CD8-positive, alpha-beta memory T cell (primary cell): Measurements from ENCODE around the gene CDC34. TPM values are rescaled to one million over a fixed set of nuclear protein-coding genes. Genes with fewer than 3 reads are reported as not detected.
"Not testable (repeated sequence)": the region's sequence is repeated elsewhere in the genome, so short reads cannot be mapped to it uniquely, and the experiment has no call there.

Source experiments
- CTCF ChIA-PET: fragments of 350-600 bp; sonication (Branson Sonifier 250); formaldehyde crosslinking; loops from one replicate; lab custom pipeline; 2021; ENCODE audit warnings: antibody characterized with exemption; lab: Charles Lee
- POLR2A ChIA-PET: fragments of 350-600 bp; sonication (Branson Sonifier 250); formaldehyde crosslinking; loops from one replicate; lab custom pipeline; 2021; ENCODE audit warnings: antibody characterized with exemption; lab: Charles Lee
- DNase-seq, 5 donors: peaks; one replicate each; pipeline versions ENCODE4 v3.0.0 to v3.0.0-alpha.2; 2020 to 2022; ENCODE audit warnings: mixed read lengths in 1 of 5
- H3K27ac ChIP-seq: one replicate; pipeline ENCODE4 v1.7.0; 2013; ENCODE audit warnings: low read depth, mild to moderate bottlenecking, low read length, moderate library complexity
- H3K27me3 ChIP-seq: 2 replicates; pipeline ENCODE4 v1.7.0; 2013; ENCODE audit warnings: low read length, mild to moderate bottlenecking; ENCODE audit not compliant: insufficient read depth, poor library complexity, severe bottlenecking
- H3K36me3 ChIP-seq: 2 replicates; pipeline ENCODE4 v1.7.0; 2013; ENCODE audit warnings: mild to moderate bottlenecking, low read length, moderate library complexity; ENCODE audit not compliant: insufficient read depth
- H3K4me1 ChIP-seq: 2 replicates; pipeline ENCODE4 v1.7.0; 2013; ENCODE audit warnings: mild to moderate bottlenecking, low read length, moderate library complexity; ENCODE audit not compliant: insufficient read depth
- H3K4me3 ChIP-seq: 2 replicates; pipeline ENCODE4 v1.7.0; 2013; ENCODE audit warnings: mild to moderate bottlenecking, low read length
- H3K9me3 ChIP-seq: 2 replicates; pipeline ENCODE4 v1.7.0; 2013; ENCODE audit warnings: mild to moderate bottlenecking, low read length
- H3K27ac Mint-ChIP-seq, 8 donors: one replicate each; pipeline ENCODE4 v1.8.0; 2020 to 2021; ENCODE audit warnings: mixed read lengths in 8 of 8, mild to moderate bottlenecking in 6 of 8, inconsistent platforms in 3 of 8, moderate library complexity in 3 of 8
- H3K27me3 Mint-ChIP-seq, 2 donors: one replicate each; pipeline ENCODE4 v1.8.0; 2020 to 2021; ENCODE audit warnings: mixed read lengths in 2 of 2, mild to moderate bottlenecking in 1 of 2, moderate library complexity in 1 of 2
- H3K36me3 Mint-ChIP-seq, 3 donors: one replicate each; pipeline ENCODE4 v1.8.0; 2020 to 2021; ENCODE audit warnings: mixed read lengths in 3 of 3, inconsistent platforms in 1 of 3, mild to moderate bottlenecking in 1 of 3
- H3K4me1 Mint-ChIP-seq, 3 donors: one replicate each; pipeline ENCODE4 v1.8.0; 2020 to 2021; ENCODE audit warnings: mixed read lengths in 3 of 3, inconsistent platforms in 1 of 3, mild to moderate bottlenecking in 1 of 3
- H3K4me3 Mint-ChIP-seq, 7 donors: one replicate each; pipeline ENCODE4 v1.8.0; 2020 to 2021; ENCODE audit warnings: mixed read lengths in 7 of 7, mild to moderate bottlenecking in 6 of 7, moderate library complexity in 4 of 7, inconsistent platforms in 2 of 7
- H3K9me3 Mint-ChIP-seq, 5 donors: one replicate each; pipeline ENCODE4 v1.8.0; 2020 to 2022; ENCODE audit warnings: mixed read lengths in 5 of 5, mild to moderate bottlenecking in 3 of 5, moderate library complexity in 2 of 5, inconsistent platforms in 1 of 5
- polyA plus RNA-seq: library from polyadenylated mRNA; unstranded; fragments of 300-500 nt; fragmentation: Illumina TruSeq; gene quantifications from one replicate; pipeline ENCODE4 v1.2.3, GENCODE V29; 2021
- total RNA-seq, 2 experiments: library from RNA; stranded (reverse); gene quantifications; one replicate each; pipeline ENCODE4 v1.2.3, GENCODE V29; 2021

CDC34 gene
- total and polyA plus RNA-seq, 3 experiments from 2014 or later = 46.9 to 57.8 (median 56.9) TPM

GRCh38 chr19:581399-582111, 50.0 kb downstream of the CDC34 start:
- H3K9me3 ChIP-seq = no peaks in the 10 kb centered on the region
- H3K27ac ChIP-seq = no peak overlapping the region
- CTCF ChIA-PET = no interaction called here
- H3K27me3 ChIP-seq = no peaks in the 10 kb centered on the region
- no peaks in the 10 kb centered on the region for H3K36me3 ChIP-seq
- Mint-ChIP-seq H3K27me3 (peaks cover 2 to 4% of the 10 kb centered on the region in 2 donors), H3K27ac (no peak overlapping the region), H3K4me3 (no peak overlapping the region), H3K36me3 (peaks cover 0 to 38% (median 1%) of the 10 kb centered on the region in 3 donors), H3K9me3 (no peaks in the 10 kb centered on the region), H3K4me1 (peaks cover 4 to 6% (median 4%) of the 10 kb centered on the region in 3 donors)
- no peaks in the 10 kb centered on the region for H3K4me1 ChIP-seq
- POLR2A ChIA-PET = no interaction called here
- H3K4me3 ChIP-seq = no peak overlapping the region
- peak in 1 of 5 donors; percentile 47 for DNase-seq

DNA sequence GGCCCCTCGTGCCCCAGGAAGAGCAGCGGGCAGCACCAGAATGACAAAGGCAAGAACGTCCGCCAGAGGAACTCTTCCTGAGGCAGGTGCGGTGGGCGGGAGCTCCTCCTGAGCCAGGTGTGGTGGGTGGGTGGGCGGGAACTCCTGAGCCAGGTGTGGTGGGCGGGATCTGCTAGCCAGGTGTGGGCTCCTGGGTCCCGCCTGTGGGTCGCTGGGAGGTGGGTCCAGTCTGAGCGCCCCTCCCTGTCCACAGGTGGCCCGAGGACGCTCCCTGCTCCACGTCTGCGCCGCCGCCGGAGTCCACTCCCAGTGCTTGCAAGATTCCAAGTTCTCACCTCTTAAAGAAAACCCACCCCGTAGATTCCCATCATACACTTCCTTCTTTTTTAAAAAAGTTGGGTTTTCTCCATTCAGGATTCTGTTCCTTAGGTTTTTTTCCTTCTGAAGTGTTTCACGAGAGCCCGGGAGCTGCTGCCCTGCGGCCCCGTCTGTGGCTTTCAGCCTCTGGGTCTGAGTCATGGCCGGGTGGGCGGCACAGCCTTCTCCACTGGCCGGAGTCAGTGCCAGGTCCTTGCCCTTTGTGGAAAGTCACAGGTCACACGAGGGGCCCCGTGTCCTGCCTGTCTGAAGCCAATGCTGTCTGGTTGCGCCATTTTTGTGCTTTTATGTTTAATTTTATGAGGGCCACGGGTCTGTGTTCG, 51.1 kb downstream of the CDC34 start:
- Mint-ChIP-seq H3K4me1 (peaks cover 0 to 1% (median 0%) of the 10 kb centered on the region in 3 donors), H3K27me3 (peaks cover 2 to 4% of the 10 kb centered on the region in 2 donors), H3K27ac (no peak overlapping the region), H3K36me3 (peaks cover 0 to 36% (median 1%) of the 10 kb centered on the region in 3 donors), H3K4me3 (no peak overlapping the region), H3K9me3 (no peaks in the 10 kb centered on the region)
- Histone ChIP-seq H3K36me3 (no peaks in the 10 kb centered on the region), H3K4me1 (no peaks in the 10 kb centered on the region), H3K9me3 (no peaks in the 10 kb centered on the region), H3K27me3 (peaks cover 2% of the 10 kb centered on the region), H3K4me3 (no peak overlapping the region), H3K27ac (no peak overlapping the region)
- DNase-seq = no peak
- POLR2A ChIA-PET = no interaction called here
- CTCF ChIA-PET = interaction anchor here (2.6 kb wide), 1 partner anchor 152 kb away, joined by 13 read pairs; no protein-coding TSS in a partner anchor

- no peak overlapping the region for H3K4me3 ChIP-seq
- H3K27ac Mint-ChIP-seq = no peak overlapping the region
Observed at GRCh38 chr19:583198-583967, 51.8 kb downstream of the CDC34 start.

DNA sequence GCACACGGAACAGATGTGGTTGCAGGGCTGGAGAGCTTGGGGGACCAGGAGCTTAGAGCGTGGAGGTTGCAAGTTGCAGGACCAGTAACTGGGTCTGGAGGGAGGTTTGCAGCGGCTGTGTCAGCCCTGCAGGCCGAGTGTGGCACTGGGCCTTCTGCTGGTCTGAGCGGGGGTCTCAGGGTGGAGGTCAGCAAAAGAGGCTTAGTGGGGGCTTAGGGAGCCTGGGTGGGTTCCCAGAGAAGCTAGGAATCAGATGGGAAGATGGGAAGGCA, 52.3 kb downstream of the CDC34 start:
- CTCF ChIA-PET = interaction anchor here (0.7 to 2.8 kb wide), 11 partner anchors 8 to 155 kb away, joined by 3 to 13 read pairs (median 4); partner anchors contain the start of genes CDC34 and GZMM
- H3K36me3 Mint-ChIP-seq = peaks cover 0 to 30% (median 1%) of the 10 kb centered on the region in 3 donors

More at GRCh38 chr19:583198-583967, 51.8 kb downstream of the CDC34 start:
- Mint-ChIP-seq H3K9me3 (no peaks in the 10 kb centered on the region), H3K4me3 (no peak overlapping the region), H3K27me3 (peaks cover 6 to 9% of the 10 kb centered on the region in 2 donors), H3K4me1 (peaks cover 4 to 5% (median 4%) of the 10 kb centered on the region in 3 donors), H3K36me3 (peaks cover 0 to 32% (median 1%) of the 10 kb centered on the region in 3 donors)
- peaks cover 3% of the 10 kb centered on the region for H3K27me3 ChIP-seq
- no peaks in the 10 kb centered on the region for H3K36me3 ChIP-seq
- ChIA-PET POLR2A (no interaction called here), CTCF (interaction anchor here (0.9 to 2.8 kb wide), 6 partner anchors 8 to 155 kb away, joined by 3 to 13 read pairs (median 8); partner anchors contain the start of gene CDC34)
- H3K27ac ChIP-seq = no peak overlapping the region
- H3K4me1 ChIP-seq = peaks cover 5% of the 10 kb centered on the region
- DNase-seq = no peak
- H3K9me3 ChIP-seq = no peaks in the 10 kb centered on the region

DNA sequence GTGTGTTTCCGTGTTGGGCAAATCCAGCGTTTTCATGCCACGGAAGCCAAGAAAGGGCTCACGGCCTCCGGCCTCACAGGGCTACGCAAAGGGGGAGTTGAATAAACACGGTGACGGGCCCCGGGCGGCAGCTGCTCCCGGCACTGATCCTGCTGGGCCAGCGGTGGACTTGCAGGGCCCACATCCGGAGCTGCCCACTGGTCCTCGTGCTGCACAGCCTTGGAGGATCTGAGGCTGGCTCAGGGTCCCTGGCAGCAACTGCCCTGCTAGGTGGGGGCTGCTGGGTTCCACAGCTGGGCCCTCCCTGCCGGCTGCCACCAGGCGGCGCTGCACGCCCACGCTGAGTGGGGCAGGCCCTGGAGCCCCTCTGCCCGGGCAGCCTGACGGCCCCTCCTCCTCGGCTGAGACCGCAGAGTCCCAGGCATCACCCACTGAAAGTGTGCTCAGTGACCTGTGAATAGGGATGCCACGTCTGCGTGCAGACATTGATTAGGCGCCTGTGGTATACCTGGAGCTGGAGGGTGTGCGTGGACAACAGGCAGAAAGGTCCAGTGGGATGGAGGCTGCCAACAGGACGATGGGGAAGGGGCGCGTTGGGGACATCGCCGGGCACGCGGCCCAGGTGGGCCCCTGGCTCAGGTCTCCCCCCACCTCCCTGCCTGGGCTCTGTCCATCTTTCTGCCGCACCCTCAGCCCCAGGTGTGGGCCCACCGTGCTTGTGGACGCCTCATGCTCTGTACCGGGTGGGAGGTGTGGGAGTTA, 52.9 kb downstream of the CDC34 start:
- H3K27ac Mint-ChIP-seq = no peak overlapping the region
- POLR2A ChIA-PET = interaction anchor here (0.7 kb wide), 1 partner anchor 75 kb away, joined by 5 read pairs; no protein-coding TSS in a partner anchor

More for the DNA sequence above, 52.3 kb downstream of the CDC34 start:
- Mint-ChIP-seq H3K27me3 (peaks cover 6 to 12% of the 10 kb centered on the region in 2 donors), H3K4me3 (no peak overlapping the region), H3K9me3 (no peaks in the 10 kb centered on the region), H3K27ac (no peak overlapping the region), H3K4me1 (peaks cover 4 to 9% (median 4%) of the 10 kb centered on the region in 3 donors)
- Histone ChIP-seq H3K27me3 (peaks cover 8% of the 10 kb centered on the region), H3K9me3 (no peaks in the 10 kb centered on the region), H3K36me3 (no peaks in the 10 kb centered on the region), H3K27ac (no peak overlapping the region), H3K4me3 (no peak overlapping the region), H3K4me1 (peaks cover 10% of the 10 kb centered on the region)
- DNase-seq = no peak
- POLR2A ChIA-PET = interaction anchor here (0.7 kb wide), 1 partner anchor 76 kb away, joined by 5 read pairs; no protein-coding TSS in a partner anchor

GRCh38 chr19:585146-585545, 53.6 kb downstream of the CDC34 start:
- Mint-ChIP-seq H3K36me3 (peaks cover 0 to 18% (median 1%) of the 10 kb centered on the region in 3 donors), H3K27me3 (peaks cover 6 to 12% of the 10 kb centered on the region in 2 donors), H3K4me1 (peaks cover 4 to 13% (median 6%) of the 10 kb centered on the region in 3 donors)
- POLR2A ChIA-PET, H3K9me3 Mint-ChIP-seq, H3K36me3 ChIP-seq, H3K4me3 Mint-ChIP-seq, H3K27ac Mint-ChIP-seq, H3K4me3 ChIP-seq, H3K9me3 ChIP-seq, DNase-seq, H3K27ac ChIP-seq: not testable (repeated sequence)
- CTCF ChIA-PET = interaction anchor here (1.2 to 2.8 kb wide), 8 partner anchors 10 to 153 kb away, joined by 3 to 13 read pairs (median 6); partner anchors contain the start of gene GZMM
- H3K27me3 ChIP-seq = peaks cover 12% of the 10 kb centered on the region
- H3K4me1 ChIP-seq = peaks cover 16% of the 10 kb centered on the region

More for the DNA sequence above, 52.9 kb downstream of the CDC34 start:
- no peak overlapping the region for H3K27ac ChIP-seq
- Mint-ChIP-seq H3K9me3 (no peaks in the 10 kb centered on the region), H3K4me3 (no peak overlapping the region), H3K27me3 (peaks cover 6 to 12% of the 10 kb centered on the region in 2 donors), H3K36me3 (peaks cover 0 to 25% (median 1%) of the 10 kb centered on the region in 3 donors), H3K4me1 (peaks cover 4 to 13% (median 6%) of the 10 kb centered on the region in 3 donors)
- peak; percentile 58 to 70 (median 59) for DNase-seq
- peaks cover 12% of the 10 kb centered on the region for H3K27me3 ChIP-seq
- CTCF ChIA-PET = interaction anchor here (0.7 to 2.8 kb wide), 12 partner anchors 9 to 154 kb away, joined by 3 to 13 read pairs (median 4); partner anchors contain the start of genes CDC34 and GZMM
- H3K4me1 ChIP-seq = peaks cover 16% of the 10 kb centered on the region
- H3K36me3 ChIP-seq = no peaks in the 10 kb centered on the region
- no peaks in the 10 kb centered on the region for H3K9me3 ChIP-seq
- no peak overlapping the region for H3K4me3 ChIP-seq

- H3K27ac Mint-ChIP-seq = no peak overlapping the region
- no peak overlapping the region for H3K4me3 ChIP-seq
- DNase-seq = no peak
- CTCF ChIA-PET = interaction anchor here (0.8 to 2.8 kb wide), 5 partner anchors 10 to 153 kb away, joined by 3 to 11 read pairs (median 6); no protein-coding TSS in a partner anchor
- peaks cover 16% of the 10 kb centered on the region for H3K4me1 ChIP-seq
- no peaks in the 10 kb centered on the region for H3K9me3 ChIP-seq
- peaks cover 0 to 15% (median 1%) of the 10 kb centered on the region in 3 donors for H3K36me3 Mint-ChIP-seq
- H3K27ac ChIP-seq = no peak overlapping the region
- H3K9me3 Mint-ChIP-seq = no peaks in the 10 kb centered on the region
- H3K36me3 ChIP-seq = no peaks in the 10 kb centered on the region
- peaks cover 12% of the 10 kb centered on the region for H3K27me3 ChIP-seq
- H3K27me3 Mint-ChIP-seq = peaks cover 6 to 12% of the 10 kb centered on the region in 2 donors
- POLR2A ChIA-PET = no interaction called here
- H3K4me1 Mint-ChIP-seq = peaks cover 4 to 13% (median 6%) of the 10 kb centered on the region in 3 donors
- no peak overlapping the region for H3K4me3 Mint-ChIP-seq
Observed at GRCh38 chr19:585551-586110, 54.1 kb downstream of the CDC34 start.
